Stimulated activated CD4-positive, alpha-beta T cell treated with anti-CD3 and anti-CD28 coated beads, TNF-alpha, amount 100 ng/mL, for 48 hours (primary cell): Measurements from ENCODE around the gene RNF180.
"Not testable (repeated sequence)": the region's sequence is repeated elsewhere in the genome, so short reads cannot be mapped to it uniquely, and the experiment has no call there.

Experiments used
- DNase-seq, 3 donors: peaks; one replicate each; pipeline ENCODE4 v3.0.0-alpha.2; 2020; ENCODE audit warnings: low read depth in 3 of 3

RNF180 gene

DNA sequence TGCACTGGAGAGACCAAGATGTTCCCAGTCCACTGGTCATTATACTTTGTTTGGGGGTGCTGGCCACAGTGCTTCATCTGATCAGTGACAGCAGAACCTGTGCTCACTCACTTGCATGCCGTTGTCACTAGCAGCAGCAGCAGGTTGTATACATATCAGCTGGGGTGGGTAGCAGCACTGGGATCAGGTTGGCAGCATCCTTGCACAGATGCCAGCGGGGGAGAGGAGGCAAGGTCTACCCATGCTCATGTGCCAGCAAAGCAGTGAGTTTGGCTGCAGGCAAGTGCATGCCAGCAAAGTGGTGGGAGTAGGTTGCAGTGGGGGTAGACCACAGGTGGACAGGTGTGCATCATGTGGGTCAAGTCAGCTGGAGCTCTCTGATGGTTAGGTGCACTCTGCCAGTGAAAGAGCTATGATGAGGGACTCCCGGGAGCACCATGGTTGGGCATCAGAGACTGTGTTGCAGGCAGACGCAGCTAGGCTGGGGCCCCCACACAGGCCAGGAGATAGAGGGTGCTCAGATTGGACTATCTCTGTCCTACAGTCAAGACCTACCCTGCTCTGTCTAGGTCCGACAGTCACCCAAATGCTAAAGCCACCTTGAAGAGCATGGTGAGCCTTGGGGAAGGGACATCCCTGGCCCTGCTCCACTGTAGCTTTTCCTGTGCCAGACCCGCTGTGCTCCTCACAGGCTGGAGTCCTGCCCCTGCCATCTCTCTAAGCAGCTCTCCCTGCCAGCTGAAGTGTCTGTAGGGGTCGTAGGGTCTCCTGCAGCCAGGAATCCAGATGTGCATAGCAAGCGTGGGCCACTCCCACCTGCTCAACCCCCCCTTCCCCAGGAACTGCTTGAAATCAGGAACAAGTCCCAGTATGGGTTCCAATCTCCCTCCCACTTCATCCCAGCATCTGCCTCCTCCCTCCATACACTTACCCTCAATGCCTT lies 119.8 kb downstream of the RNF180 start:
- no peak for DNase-seq

DNA sequence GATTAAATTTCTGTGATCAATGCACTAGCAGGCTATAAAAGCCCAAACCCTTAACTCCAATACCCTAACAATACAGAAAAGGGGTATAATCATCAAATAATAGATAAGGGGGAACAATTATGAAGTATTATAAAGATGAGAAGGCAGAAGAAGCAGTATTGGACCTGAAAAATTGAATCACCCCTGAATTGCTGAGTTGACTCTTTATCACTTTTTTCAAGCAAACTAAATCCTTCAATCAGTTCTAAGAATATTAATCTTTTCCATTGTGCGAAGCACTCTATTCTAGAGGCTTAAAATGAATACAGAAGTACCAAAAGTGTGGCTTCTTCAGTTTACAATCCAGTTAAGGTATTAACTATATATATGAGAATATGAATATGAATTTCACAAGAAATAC lies 120.7 kb downstream of the RNF180 start:
- no peak for DNase-seq

DNA sequence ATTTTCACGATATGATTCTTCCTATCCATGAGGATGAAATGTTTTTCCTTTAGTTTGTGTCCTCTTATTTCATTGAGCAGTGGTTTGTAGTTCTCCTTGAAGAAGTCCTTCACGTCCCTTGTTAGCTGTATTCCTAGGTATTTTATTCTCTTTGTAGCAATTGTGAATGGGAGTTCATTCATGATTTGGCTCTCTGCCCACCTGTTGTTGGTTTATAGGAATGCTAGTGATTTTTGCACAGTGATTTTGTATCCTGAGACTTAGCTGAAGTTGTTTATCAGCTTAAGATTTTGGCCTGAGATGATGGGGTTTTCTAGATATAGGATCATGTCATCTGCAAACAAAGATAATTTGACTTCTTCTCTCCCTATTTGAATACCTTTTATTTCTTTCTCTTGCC lies 122.9 kb downstream of the RNF180 start:
- not testable (repeated sequence) for DNase-seq

DNA sequence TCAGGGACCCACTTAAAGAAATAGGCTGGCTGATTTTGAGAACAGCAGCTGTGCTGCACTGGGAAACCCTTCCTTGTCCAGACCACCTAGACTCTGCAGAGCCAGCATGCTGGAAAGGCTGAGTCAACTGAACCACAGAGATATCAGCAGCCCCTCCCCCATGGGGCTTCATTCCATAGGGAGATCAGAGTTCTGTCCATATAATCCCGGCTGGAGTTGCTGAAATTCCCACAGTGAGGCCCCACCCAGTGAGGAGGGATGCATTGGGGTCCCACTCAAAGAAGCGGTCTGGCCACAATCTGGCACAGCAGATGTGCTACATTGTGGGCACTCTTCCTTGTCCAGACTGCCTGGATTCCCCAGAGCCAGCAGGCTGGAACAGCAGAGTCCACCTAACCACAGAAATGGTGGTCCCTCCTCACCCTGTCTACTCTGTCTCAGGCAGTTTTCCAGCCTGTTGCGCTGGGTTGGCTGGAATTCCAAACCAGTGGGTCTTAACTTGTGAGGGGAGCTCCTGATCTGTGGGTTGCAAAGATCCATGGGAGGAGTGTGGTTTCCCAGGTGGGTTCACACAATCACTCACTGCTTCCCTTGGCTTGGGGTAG lies 127.1 kb downstream of the RNF180 start:
- no peak for DNase-seq

DNA sequence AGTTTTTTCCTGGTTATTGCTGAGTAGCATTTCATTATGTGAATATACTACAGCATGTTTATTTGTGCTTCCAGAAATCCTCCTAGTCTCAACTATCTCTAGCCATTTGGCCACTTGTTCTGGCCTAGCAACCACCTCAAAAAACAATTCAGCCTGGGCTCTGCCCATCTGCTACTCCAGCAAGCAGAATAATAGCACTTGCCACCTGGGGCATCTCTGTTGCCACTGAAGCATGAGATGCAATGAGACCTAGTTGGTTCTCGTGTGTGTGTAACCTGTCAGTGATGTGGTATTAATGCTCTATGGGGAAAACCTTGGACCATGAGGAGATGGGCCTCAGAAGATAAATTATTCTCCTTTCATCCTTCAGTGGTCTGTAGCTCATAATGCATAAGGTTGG lies 129.5 kb downstream of the RNF180 start:
- DNase-seq, result no peak

DNA sequence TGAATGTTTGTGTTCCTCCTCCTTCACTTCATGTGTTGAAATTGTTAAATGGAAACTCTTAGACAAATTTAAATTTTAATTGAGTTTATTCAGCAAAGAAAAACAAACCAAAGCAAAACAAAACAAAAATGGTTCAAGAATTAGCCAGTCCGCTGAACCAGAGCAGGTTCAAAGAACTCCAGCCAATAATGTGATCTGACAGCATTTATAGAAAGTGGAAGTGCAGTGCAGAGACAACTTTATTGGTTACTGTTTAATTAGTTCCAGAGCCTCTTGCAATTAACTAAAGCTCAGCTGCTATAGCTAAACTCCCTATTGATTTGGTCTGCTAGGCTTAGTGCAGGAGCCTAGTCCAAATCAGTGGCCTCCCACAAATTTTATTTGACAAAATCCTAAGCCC lies 132.9 kb downstream of the RNF180 start:
- DNase-seq, result no peak

DNA sequence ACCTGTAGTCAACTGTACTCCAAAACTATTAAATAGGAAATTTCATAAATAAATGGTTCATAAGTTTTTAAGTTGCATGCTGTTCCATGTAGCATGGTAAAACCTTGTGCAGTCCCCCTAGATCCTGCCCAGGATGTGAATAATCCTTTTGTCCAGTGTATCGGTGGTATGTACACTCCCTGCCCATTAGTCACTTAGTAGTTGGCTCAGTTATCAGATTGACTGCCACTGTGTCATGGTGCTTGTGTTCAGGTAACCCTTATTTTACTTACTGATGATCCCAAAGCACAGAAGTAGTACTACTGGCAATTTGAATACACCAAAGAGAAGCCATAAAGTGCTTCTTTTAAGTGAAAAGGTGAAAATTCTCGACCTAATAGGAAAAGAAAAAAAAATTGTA lies 134.2 kb downstream of the RNF180 start:
- no peak for DNase-seq

DNA sequence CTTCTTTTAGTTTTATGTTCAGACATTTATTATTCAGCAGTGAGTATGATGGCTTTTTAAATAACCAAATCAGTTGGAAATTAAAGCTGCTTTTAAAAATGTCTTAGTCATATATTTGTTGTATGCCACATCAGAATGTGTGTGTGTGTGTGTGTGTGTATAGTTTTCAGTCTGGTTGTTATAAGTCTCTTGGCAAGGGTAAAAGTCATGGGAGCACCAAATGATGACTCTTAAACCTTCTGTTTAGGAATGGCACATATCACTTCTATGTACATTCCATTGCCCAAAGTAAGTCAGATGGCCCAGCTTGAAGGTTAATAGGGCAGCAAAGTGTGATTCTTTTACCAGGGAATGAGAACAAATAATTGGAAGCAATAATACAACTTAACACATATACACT lies 135.9 kb downstream of the RNF180 start:
- DNase-seq, result no peak

DNA sequence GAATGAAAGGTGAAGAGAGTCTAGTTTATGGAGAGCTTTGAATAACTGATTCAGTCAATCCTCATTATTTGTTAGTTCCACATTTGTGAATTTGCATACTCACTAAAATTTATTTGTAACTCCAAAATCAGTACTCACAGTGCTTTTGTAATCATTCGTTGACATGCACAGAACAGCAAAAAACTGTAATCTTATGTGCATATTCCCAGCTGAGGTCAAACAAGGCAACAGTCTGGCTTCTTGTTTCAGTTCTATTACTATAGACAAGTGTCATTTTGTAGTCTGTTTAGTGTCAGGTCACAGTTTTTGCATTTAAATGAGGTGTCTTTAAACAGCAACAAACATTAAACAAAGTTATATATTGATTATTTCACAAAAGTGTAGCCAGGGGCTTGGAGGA lies 142.5 kb downstream of the RNF180 start:
- no peak for DNase-seq

DNA sequence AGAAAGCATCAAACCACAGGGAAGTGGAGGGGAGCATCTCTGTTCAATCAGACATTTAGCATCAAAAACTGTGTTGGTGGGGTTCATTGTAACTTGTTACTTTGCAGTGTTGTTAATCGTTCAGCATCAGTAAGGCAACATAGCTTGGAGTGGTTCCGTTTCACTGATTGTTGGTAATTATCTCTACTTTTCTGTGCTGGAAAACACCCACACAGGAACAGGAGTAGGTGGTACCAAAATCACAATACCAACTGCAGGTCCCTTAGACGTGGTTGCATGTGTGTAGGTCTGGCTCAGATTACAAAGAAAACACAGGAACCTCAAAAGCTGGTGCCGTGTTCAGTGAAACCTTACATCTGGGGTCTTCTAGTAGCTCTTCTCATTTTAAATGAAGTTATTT lies 146.8 kb downstream of the RNF180 start:
- DNase-seq, result no peak

DNA sequence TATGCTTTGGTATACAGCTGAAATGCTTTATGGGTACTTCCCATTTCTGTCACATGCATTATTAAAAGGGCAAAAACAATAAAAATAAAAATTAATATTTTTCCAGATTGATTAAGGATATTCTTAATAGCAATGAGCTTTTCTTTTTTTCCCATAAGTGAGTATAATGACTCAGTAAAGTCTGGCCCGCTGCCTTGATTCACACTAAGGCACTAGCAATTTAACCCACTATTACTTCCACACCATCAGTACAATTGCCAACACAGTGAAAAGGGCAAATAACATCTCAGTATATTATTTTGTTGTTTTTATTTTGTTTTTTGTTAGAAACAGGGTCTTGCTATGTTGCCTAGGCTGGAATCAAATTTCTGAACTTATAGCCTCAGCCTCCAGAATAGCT lies 150.1 kb downstream of the RNF180 start:
- no peak for DNase-seq

DNA sequence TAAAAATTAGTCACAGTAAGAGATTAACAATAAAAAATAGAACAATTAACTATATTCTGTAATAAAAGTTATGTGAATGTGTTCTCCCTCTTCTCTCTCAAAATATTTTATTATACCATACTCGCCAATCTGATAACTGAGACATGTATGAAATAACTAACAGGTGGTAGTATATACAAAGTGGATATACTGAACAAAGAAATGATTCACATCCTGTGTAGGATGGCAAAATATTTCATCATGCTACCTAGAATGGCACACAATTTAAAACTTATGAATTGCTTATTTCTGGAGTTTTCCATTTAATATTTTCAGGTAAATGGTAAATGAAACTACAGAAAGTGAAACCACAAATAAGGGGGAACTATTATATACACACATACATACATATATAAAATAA lies 152.5 kb downstream of the RNF180 start:
- DNase-seq, result no peak

DNA sequence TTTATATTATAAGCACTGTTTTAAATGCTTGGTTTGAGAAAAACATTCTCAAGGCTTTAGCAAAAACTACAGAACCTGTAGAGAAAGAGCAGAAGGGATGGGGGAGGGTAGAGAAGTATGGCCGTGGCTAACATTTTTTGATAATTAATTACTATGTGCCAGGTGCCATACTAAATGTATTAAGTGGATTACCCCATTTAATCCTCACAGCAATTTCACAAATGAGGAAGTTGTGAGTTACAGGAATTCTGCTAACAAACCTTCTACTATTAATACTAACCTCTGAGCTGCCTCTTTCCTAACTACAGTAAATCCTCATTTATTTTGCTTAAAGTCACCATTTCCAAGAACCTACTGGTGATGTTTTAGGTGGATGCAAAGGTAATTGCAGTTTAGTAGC lies 157.9 kb downstream of the RNF180 start:
- no peak for DNase-seq

DNA sequence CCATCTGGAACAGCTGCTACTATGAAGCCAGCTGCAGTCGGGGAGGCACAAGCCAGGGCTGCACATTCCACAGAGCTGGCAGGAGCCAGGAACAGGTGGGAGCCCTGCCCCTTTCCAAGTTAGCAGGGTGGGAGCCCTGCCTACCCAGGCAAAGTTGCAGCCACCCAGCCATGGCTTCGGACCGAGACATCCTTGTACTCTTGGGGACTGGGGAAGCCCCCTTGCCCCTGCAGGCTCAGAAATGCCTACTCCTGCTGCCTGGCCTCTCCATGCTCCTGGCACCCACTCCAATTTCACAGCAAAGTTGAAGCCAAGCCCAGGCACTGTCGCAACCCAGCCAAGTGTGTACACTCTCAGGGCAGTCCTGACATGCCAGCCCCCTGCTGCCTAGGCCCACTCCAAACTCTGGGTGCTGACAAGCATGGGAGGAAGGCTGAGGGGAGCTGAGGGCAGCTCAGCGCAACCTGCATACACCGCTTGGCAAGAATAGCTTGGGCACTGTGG lies 165.1 kb downstream of the RNF180 start:
- no peak for DNase-seq

DNA sequence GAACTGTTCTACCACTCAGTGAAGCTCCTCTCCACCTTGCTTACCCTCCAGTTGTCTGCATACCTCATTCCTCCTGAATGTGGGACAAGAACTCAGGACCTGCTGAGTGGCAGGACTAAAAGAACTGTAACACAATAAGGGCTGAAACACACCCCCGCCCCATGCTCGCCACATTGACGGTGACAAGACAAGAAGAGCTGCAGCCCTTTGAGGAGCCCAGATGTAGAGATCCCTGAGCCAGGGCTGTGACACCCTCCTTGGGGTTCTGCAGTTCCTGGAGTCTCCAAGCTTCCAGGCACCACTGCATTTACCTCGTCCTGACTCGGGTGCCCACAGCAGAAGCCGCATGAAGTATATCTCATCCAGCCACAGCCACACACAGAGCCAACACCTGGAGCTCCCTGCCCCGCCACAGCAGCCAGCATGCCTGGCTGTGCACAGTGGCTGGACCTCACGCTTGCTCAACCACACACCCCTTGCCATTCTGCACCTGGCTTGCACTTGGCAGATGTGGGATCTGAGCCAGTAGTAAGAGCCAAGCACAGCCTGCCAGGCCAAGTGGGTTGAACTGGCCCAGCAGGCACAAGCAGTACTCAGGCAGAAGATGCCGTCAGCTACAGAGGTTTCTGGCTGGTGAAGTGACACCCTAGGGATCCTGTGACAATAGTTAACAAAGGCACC lies 166.1 kb downstream of the RNF180 start:
- DNase-seq, result no peak

DNA sequence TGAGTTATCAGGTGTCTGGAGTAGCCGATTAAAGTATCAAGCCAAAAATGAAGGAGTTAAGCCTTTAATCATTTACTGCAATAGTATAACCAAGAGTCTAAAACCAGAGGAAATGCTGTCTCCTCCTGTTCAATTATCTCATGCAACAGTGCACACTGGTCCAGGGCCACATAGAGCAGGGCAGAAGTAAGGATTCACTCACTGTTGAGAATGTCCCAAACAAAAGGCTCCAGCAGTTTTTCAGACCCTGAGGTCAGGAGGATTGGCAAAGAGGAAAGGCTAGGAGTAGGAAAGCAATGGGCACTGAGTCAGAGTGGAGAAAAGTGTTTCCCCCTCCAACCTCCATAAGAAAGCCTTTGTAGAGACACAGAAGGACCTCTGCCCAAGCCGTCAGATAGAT lies 168.2 kb downstream of the RNF180 start:
- no peak for DNase-seq

DNA sequence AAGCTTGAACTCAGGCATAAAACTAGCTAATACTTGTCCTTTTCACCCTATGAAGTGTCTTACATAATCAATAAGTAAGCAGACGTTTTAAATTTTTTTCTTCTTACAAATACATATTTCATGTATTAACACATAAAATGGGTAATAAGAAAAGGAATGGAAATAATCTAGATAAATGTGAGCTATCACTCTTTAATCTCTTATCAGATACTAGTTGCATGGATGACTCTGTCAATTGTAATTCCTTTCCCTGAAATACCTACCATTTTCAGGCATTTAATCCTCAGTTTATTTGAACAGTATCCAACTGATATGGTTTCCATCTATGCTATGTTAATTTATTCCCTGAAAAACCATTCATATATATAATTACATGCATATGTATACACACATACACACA lies 174.1 kb downstream of the RNF180 start:
- DNase-seq, result no peak

DNA sequence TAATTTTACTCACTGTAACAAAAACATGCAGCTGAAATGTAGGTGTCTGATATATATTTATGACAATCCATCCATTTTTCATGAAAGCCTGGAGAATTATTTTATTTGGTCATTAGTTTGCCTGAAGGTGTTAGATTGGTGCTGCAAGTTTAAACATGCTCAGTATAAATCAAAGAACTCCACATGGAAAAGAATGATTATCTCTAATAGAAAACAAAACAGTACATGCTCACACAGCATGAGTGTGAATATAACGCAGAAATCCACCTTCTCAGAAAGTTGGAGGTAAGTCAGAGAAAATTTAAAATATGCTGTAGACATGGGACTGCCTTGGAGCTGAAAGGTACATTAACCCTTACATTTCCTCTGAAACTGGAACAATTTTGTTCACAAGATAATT lies 174.7 kb downstream of the RNF180 start:
- no peak for DNase-seq

DNA sequence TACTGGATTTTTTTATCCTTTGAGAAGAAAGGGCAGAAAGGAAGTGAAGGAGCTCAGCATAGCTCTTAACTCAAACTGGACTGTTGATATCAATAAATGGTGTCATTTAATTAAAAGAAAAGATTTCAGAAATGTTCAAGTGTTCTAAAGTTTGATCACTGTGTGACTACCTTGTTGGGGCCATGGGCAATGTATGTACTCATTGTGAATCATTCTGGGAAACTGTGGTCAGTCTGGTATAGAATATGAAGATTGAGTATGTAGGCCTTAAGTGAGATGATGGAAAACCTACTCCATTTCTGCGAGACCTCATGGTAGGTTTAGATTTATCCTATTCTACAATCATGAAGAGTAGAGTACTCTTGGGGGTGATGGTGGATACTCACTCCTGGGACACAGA lies 175.7 kb downstream of the RNF180 start:
- DNase-seq, result no peak

DNA sequence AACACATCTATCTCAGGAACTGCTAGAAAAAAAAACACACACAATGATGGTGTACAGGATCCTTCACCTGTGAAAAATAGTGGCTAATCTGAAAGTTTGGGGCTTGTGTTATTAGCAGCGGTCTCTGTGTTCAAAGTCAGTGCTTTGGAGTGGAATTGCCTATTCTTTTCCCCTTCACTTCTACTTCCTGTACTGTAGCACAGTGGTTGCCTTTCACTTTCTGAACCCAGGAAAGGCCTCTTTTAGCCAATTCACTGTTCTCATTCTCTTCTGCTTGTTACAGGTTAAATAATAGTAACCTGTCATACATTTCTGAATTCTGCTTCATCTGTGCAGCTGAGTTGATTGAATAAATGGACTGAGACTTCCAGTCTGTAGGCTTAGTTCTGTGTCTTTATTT lies 178.9 kb downstream of the RNF180 start:
- DNase-seq, result no peak

DNA sequence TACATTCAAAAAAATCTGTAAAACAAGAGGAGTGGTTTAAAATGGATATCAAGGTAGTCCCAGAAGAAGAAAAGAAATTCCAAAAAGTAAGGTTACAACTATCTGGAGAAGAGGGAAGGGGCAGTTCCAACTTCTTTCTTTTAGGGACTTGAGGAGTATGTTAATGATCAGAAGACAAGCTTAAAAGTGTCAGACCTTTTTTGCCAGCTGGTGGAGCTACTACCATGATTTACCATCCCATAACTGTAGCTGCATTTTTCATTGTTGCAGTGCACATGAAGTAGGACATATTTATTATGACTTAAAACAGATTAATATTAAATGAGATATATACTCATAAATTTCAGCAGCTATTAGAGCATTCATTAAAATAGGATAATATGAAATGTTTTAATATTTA lies 181.7 kb downstream of the RNF180 start:
- no peak for DNase-seq

DNA sequence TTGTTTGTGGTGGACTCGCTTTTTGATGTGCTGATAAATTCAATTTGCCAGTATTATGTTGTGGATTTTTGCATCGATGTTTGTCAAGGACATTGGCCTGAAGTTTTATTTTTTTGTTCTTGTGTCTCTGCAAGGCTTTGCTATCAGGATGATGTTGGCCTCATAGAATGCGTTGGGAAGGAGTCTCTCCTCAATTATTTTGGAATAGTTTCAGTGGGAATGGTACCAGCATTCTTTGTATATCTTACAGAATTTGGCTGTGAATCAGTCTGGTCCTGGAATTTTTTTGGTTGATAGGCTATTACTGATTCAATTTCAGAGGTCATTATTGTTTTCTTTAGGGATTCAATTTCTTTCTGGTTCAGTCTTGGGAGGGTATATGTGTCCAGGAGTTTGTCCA lies 198.8 kb downstream of the RNF180 start:
- DNase-seq, result no peak

DNA sequence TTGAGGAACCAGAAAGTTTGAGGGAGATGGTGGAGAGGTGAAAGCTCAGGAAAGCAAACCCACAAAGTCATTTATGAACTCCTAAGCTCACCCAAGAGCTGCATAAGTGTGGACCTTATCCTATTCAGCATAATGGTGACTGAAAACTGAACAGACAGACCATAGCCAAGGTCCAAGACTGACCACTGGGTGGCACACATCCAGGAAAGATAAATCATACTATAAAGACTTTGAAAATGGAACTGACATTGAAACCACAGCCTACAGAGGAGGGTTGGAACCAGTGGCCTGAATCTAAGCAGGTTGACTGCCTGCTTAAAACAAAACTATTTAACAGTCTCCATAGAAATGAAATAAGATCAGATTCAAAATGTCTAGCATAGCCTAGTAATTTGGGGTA lies 219.1 kb downstream of the RNF180 start:
- DNase-seq, result no peak
